Ishikawa (cell line): ENCODE measurements around the gene UBE2C.

Experiments used
- CEBPB ChIP-seq: IDR thresholded peaks from 2 replicates; pipeline ENCODE4 v1.6.1; 2012
- CREB1 ChIP-seq: IDR thresholded peaks from 2 replicates; pipeline ENCODE4 v1.6.1; 2012; ENCODE audit warnings: low read depth
- EGR1 ChIP-seq: IDR thresholded peaks from 2 replicates; pipeline ENCODE4 v1.6.1; 2012
- EP300 ChIP-seq: IDR thresholded peaks from 2 replicates; pipeline ENCODE4 v1.6.1; 2012; ENCODE audit warnings: borderline replicate concordance
- FOXM1 ChIP-seq: IDR thresholded peaks from 2 replicates; pipeline ENCODE4 v1.6.1; 2012; ENCODE audit warnings: low read depth, borderline replicate concordance
- MAX ChIP-seq: IDR thresholded peaks from 2 replicates; pipeline ENCODE4 v1.6.1; 2012
- NFIC ChIP-seq: IDR thresholded peaks from 2 replicates; pipeline ENCODE4 v1.6.1; 2012
- RAD21 ChIP-seq: IDR thresholded peaks from 2 replicates; pipeline ENCODE4 v1.6.1; 2012; ENCODE audit warnings: low read depth
- REST ChIP-seq: IDR thresholded peaks from 2 replicates; pipeline ENCODE4 v1.6.1; 2012; ENCODE audit warnings: low read depth, mild to moderate bottlenecking
- TAF1 ChIP-seq: IDR thresholded peaks from 2 replicates; pipeline ENCODE4 v1.6.1; 2012; ENCODE audit warnings: low read depth, mild to moderate bottlenecking
- TCF12 ChIP-seq: IDR thresholded peaks from 2 replicates; pipeline ENCODE4 v1.6.1; 2012; ENCODE audit warnings: low read depth
- TEAD4 ChIP-seq: IDR thresholded peaks from 2 replicates; pipeline ENCODE4 v1.6.1; 2012
- YY1 ChIP-seq: IDR thresholded peaks from 2 replicates; pipeline ENCODE4 v1.6.1; 2012; ENCODE audit warnings: low read depth
- ZBTB7A ChIP-seq: IDR thresholded peaks from 2 replicates; pipeline ENCODE4 v1.6.1; 2012; ENCODE audit warnings: low read depth
- TF ChIP-seq, protein P1 (sequence below): IDR thresholded peaks from 2 replicates; pipeline ENCODE4 v1.6.1; 2012

Gene UBE2C

DNA sequence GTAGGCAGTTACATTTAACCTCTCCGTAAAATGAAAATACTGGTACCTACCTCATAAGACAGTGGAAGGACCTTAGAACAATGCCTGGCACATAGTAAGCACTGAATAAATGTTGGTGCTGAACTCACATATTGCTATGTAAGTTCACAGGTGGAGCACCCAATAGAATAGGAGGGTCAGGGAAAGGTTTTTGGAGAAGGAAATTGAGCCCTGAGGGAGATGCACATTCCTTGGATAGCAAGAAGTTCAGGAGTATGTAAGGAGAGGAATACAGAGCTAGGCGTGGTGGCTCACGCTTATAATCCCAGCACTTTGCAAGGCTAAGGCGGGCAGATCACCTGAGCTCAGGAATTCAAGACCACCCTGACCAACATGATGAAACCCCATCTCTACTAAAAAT is 7.0 kb downstream of the UBE2C start:
- TF ChIP-seq ZBTB7A = no peak
- no peak for TF ChIP-seq TCF12
- TF ChIP-seq NFIC = no peak
- no peak for TF ChIP-seq FOXM1
- TF ChIP-seq MAX = no peak
- no peak for TF ChIP-seq CEBPB
- TF ChIP-seq RAD21 = no peak
- no peak for TF ChIP-seq EGR1
- TF ChIP-seq, protein P1, sequence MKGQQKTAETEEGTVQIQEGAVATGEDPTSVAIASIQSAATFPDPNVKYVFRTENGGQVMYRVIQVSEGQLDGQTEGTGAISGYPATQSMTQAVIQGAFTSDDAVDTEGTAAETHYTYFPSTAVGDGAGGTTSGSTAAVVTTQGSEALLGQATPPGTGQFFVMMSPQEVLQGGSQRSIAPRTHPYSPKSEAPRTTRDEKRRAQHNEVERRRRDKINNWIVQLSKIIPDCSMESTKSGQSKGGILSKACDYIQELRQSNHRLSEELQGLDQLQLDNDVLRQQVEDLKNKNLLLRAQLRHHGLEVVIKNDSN = no peak
- no peak for TF ChIP-seq TAF1
- no peak for TF ChIP-seq CREB1
- no peak for TF ChIP-seq REST
- no peak for TF ChIP-seq TEAD4
- no peak for TF ChIP-seq YY1
- no peak for TF ChIP-seq EP300

DNA sequence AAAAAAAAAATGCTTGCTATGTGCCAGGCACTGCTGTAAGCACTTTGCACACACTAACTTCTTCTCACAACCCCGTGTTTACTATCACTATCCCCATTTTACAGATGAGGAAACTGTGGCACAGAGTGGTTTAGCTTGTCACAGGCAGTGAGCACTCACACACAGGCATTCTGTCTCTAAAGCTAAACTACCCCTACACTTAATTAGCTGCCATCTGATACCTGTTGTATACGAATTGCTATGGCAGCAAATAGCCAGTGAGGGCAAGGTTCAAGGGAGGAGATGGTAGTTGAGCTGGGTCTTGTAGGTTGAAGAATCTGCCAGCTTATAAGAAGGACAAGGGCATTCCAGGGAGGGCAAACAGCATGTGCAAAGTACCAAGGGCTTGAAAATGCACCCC is 9.5 kb downstream of the UBE2C start:
- TF ChIP-seq TCF12 (no peak), TAF1 (no peak), EP300 (no peak), CREB1 (no peak), FOXM1 (no peak), CEBPB (no peak), RAD21 (no peak), YY1 (no peak), NFIC (no peak), ZBTB7A (no peak), EGR1 (no peak), REST (no peak), TEAD4 (no peak), MAX (no peak)
- TF ChIP-seq, protein P1 = no peak

DNA sequence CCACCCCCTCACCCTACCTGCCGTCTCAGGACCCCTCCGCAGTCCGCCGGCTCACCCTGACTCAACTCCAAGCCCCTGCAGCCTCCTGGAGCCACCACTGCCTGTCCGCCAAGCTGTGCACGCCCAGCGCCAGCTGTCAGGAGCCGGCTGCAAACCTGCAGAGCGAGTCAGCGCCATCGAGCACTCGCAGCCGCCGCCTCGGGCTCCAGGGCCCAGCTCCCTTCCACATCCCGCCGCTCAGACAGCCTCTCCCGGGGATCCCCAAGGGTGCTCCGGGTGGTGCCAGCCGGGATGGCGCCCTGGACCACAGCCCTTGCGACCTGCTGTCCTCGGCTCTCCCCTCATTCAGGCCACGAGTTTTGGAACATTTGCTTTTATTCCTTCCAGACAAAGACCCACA is 10.4 kb downstream of the UBE2C start:
- TF ChIP-seq FOXM1 (no peak), NFIC (no peak), EGR1 (no peak), TAF1 (no peak), YY1 (no peak), RAD21 (no peak), TCF12 (no peak), ZBTB7A (no peak), REST (no peak), MAX (no peak), EP300 (no peak), CEBPB (no peak), CREB1 (no peak), TEAD4 (no peak)
- TF ChIP-seq, protein P1 = no peak
